Pulmonary artery endothelial cell (primary cell): ENCODE measurements around the gene PNCK. TPM values are rescaled to one million over a fixed set of nuclear protein-coding genes. Genes with fewer than 3 reads are reported as not detected.
"Not testable (repeated sequence)": the region's sequence is repeated elsewhere in the genome, so short reads cannot be mapped to it uniquely, and the experiment has no call there.

Source experiments
- DNase-seq: peaks from one replicate; pipeline ENCODE4 v3.0.0-alpha.2; 2011; ENCODE audit warnings: low read depth, low spot score
- total RNA-seq: library from RNA; depleted of rRNA; stranded (reverse); fragments of >200 nt; gene quantifications from 2 replicates; pipeline ENCODE4 v1.2.3, GENCODE V29; 2014

The PNCK gene
- not detected in 2 replicates for total RNA-seq

GRCh38 chrX:153673428-153674218 is at the start of gene PNCK:
Gene PNCK (minus strand): TSS chrX:153673813. CDS start chrX:153673076, 737 bp downstream.
- no peak for DNase-seq

GRCh38 chrX:153722704-153723350 is 49.2 kb upstream of the PNCK start:
- DNase-seq = no peak

GRCh38 chrX:153719701-153720100 is 46.1 kb upstream of the PNCK start:
- DNase-seq = no peak

GRCh38 chrX:153719238-153719637 is 45.6 kb upstream of the PNCK start:
- no peak for DNase-seq

GRCh38 chrX:153717445-153717844 is 43.8 kb upstream of the PNCK start:
- DNase-seq = no peak

- no peak for DNase-seq
Observed at GRCh38 chrX:153714256-153714655, 40.6 kb upstream of the PNCK start.

GRCh38 chrX:153709726-153710674 is 36.4 kb upstream of the PNCK start:
- no peak for DNase-seq

GRCh38 chrX:153708415-153708814 is 34.8 kb upstream of the PNCK start:
- DNase-seq = peak; percentile 54

GRCh38 chrX:153707406-153707805 is 33.8 kb upstream of the PNCK start:
- DNase-seq = no peak

GRCh38 chrX:153706799-153707198 is 33.2 kb upstream of the PNCK start:
- DNase-seq = no peak

- DNase-seq = not testable (repeated sequence)
Observed at GRCh38 chrX:153705403-153706060, 31.9 kb upstream of the PNCK start.

GRCh38 chrX:153704631-153705402 is 31.2 kb upstream of the PNCK start:
- not testable (repeated sequence) for DNase-seq

GRCh38 chrX:153704021-153704526 is 30.5 kb upstream of the PNCK start:
- DNase-seq = no peak

GRCh38 chrX:153703036-153703370 is 29.4 kb upstream of the PNCK start:
- no peak for DNase-seq

- DNase-seq = no peak
Observed at GRCh38 chrX:153702336-153703035, 28.9 kb upstream of the PNCK start.

- DNase-seq = no peak
Observed at GRCh38 chrX:153701706-153702105, 28.1 kb upstream of the PNCK start.

- no peak for DNase-seq
Observed at GRCh38 chrX:153700967-153701366, 27.4 kb upstream of the PNCK start.

- DNase-seq = no peak
Observed at GRCh38 chrX:153700376-153700945, 26.8 kb upstream of the PNCK start.

GRCh38 chrX:153699784-153700371 is 26.3 kb upstream of the PNCK start:
- DNase-seq = not testable (repeated sequence)
